ENCODE measurements around the gene LSP1.
A peak's percentile ranks its signal among the peaks of the same experiment; 100 is the strongest.
"Not testable (repeated sequence)": the region's sequence is repeated elsewhere in the genome, so short reads cannot be mapped to it uniquely, and the experiment has no call there.

The LSP1 gene

GRCh38 chr11:1884303-1884700, 31.4 kb downstream of the LSP1 start:
- DNase-seq (ENCODE audit: insufficient read length), result no peak
- TF ChIP-seq POLR2A (IDR thresholded peaks at IDR 0.05; ENCODE audit: low read depth, low read length) (no peak), TAF1 (IDR thresholded peaks at IDR 0.05; ENCODE audit: borderline replicate concordance, low read depth, low read length) (no peak), POLR2AphosphoS5 (IDR thresholded peaks at IDR 0.05; ENCODE audit: low read depth, low read length) (no peak)
- no peak for FAIRE-seq

GRCh38 chr11:1886551-1886950, 33.7 kb downstream of the LSP1 start:
- DNase-seq (ENCODE audit: insufficient read length); FAIRE-seq: not testable (repeated sequence)

- FAIRE-seq, result no peak
- no peak for TF ChIP-seq TAF1 (IDR thresholded peaks at IDR 0.05; ENCODE audit: borderline replicate concordance, low read depth, low read length)
Observed at GRCh38 chr11:1887451-1888346, 34.8 kb downstream of the LSP1 start.

GRCh38 chr11:1888347-1888753, 35.5 kb downstream of the LSP1 start:
- FAIRE-seq (no peak), DNase-seq (ENCODE audit: insufficient read length) (no peak)
- TF ChIP-seq POLR2AphosphoS5 (IDR thresholded peaks at IDR 0.05; ENCODE audit: low read depth, low read length), result no peak
- TF ChIP-seq TAF1 (IDR thresholded peaks at IDR 0.05; ENCODE audit: borderline replicate concordance, low read depth, low read length), result no peak
- TF ChIP-seq POLR2A (IDR thresholded peaks at IDR 0.05; ENCODE audit: low read depth, low read length), result no peak

More at GRCh38 chr11:1887451-1888346, 34.8 kb downstream of the LSP1 start:
- DNase-seq (ENCODE audit: insufficient read length), result no peak

GRCh38 chr11:1888811-1889210, 35.9 kb downstream of the LSP1 start:
- no peak for FAIRE-seq
- DNase-seq (ENCODE audit: insufficient read length), result no peak
- no peak for TF ChIP-seq TAF1 (IDR thresholded peaks at IDR 0.05; ENCODE audit: borderline replicate concordance, low read depth, low read length)
- TF ChIP-seq POLR2AphosphoS5 (IDR thresholded peaks at IDR 0.05; ENCODE audit: low read depth, low read length), result no peak
- no peak for TF ChIP-seq POLR2A (IDR thresholded peaks at IDR 0.05; ENCODE audit: low read depth, low read length)

GRCh38 chr11:1889224-1889930, 36.5 kb downstream of the LSP1 start:
- DNase-seq (ENCODE audit: insufficient read length), result peak; percentile 22
- TF ChIP-seq POLR2A (IDR thresholded peaks at IDR 0.05; ENCODE audit: low read depth, low read length) (no peak), TAF1 (IDR thresholded peaks at IDR 0.05; ENCODE audit: borderline replicate concordance, low read depth, low read length) (no peak), POLR2AphosphoS5 (IDR thresholded peaks at IDR 0.05; ENCODE audit: low read depth, low read length) (no peak; the same call in 1 of the 2 replicates)

GRCh38 chr11:1889941-1890855, 37.3 kb downstream of the LSP1 start:
- DNase-seq (ENCODE audit: insufficient read length), result peak; percentile 31
- FAIRE-seq, result no peak
- TF ChIP-seq POLR2A (IDR thresholded peaks at IDR 0.05; ENCODE audit: low read depth, low read length) (peak; percentile 19), TAF1 (IDR thresholded peaks at IDR 0.05; ENCODE audit: borderline replicate concordance, low read depth, low read length) (no peak), POLR2AphosphoS5 (IDR thresholded peaks at IDR 0.05; ENCODE audit: low read depth, low read length) (no peak)

More at GRCh38 chr11:1889224-1889930, 36.5 kb downstream of the LSP1 start:
- FAIRE-seq, result no peak

GRCh38 chr11:1890856-1891830, 38.3 kb downstream of the LSP1 start:
- FAIRE-seq, result no peak
- peak; percentile 32 for DNase-seq (ENCODE audit: insufficient read length)
- TF ChIP-seq POLR2A (IDR thresholded peaks at IDR 0.05; ENCODE audit: low read depth, low read length) (peak; percentile 40), POLR2AphosphoS5 (IDR thresholded peaks at IDR 0.05; ENCODE audit: low read depth, low read length) (peak; percentile 52), TAF1 (IDR thresholded peaks at IDR 0.05; ENCODE audit: borderline replicate concordance, low read depth, low read length) (no peak)

GRCh38 chr11:1891831-1892115, 38.9 kb downstream of the LSP1 start, which contains the start of gene PRR33:
TSS of gene PRR33 (minus strand) at chr11:1891895. CDS start at chr11:1890584, 1,311 bp downstream.
- peak; percentile 26 for DNase-seq (ENCODE audit: insufficient read length)
- FAIRE-seq, result no peak
- no peak for TF ChIP-seq TAF1 (IDR thresholded peaks at IDR 0.05; ENCODE audit: borderline replicate concordance, low read depth, low read length)
- no peak; the same call in 1 of the 2 replicates for TF ChIP-seq POLR2A (IDR thresholded peaks at IDR 0.05; ENCODE audit: low read depth, low read length)
- no peak for TF ChIP-seq POLR2AphosphoS5 (IDR thresholded peaks at IDR 0.05; ENCODE audit: low read depth, low read length)

GRCh38 chr11:1892116-1892515, 39.2 kb downstream of the LSP1 start:
- no peak for TF ChIP-seq POLR2AphosphoS5 (IDR thresholded peaks at IDR 0.05; ENCODE audit: low read depth, low read length)
- TF ChIP-seq TAF1 (IDR thresholded peaks at IDR 0.05; ENCODE audit: borderline replicate concordance, low read depth, low read length), result no peak
- no peak for TF ChIP-seq POLR2A (IDR thresholded peaks at IDR 0.05; ENCODE audit: low read depth, low read length)
- no peak for DNase-seq (ENCODE audit: insufficient read length)
- no peak for FAIRE-seq
